Right renal pelvis (tissue), 4 donors: ENCODE results near the gene ZNF324B. TPM values are rescaled to one million over a fixed set of nuclear protein-coding genes. Genes with fewer than 3 reads are reported as not detected.
"Not testable (repeated sequence)": the region's sequence is repeated elsewhere in the genome, so short reads cannot be mapped to it uniquely, and the experiment has no call there.

Source experiments
- DNase-seq, 4 donors: peaks; one replicate each; pipeline ENCODE4 v3.0.0-alpha.2; 2013; ENCODE audit warnings: low read depth in 4 of 4, low spot score in 3 of 4, missing footprints in 1 of 4
- polyA plus RNA-seq, 4 donors: library from polyadenylated mRNA; unstranded; fragments of 120-200 nt; gene quantifications; one replicate each; pipeline ENCODE4 v1.2.1, GENCODE V29; 2013; ENCODE audit not compliant: insufficient read length in 4 of 4

The ZNF324B gene
- polyA plus RNA-seq, 4 donors: 4.7 to 6.2 (median 5.3) TPM

DNA sequence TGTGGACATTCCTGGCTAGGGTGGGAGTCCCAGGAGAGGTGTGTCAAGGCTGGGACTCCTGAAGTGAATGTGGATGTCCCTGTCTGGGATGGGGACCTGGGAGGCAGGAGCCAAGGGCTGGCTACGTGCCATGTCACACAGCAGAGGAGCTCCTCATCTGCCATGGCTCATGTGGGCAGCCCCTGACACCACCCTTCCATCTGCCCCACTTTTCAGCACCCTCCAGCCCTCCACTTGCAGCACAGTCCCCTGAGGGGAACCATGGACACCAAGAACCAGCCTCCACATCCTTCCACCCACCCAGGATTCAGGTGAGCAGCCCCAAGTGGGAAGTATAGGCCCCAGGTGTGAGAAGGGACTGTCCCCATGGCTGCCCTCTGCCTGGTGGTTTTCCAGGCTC, 26.4 kb downstream of the ZNF324B start:
- no peak for DNase-seq

DNA sequence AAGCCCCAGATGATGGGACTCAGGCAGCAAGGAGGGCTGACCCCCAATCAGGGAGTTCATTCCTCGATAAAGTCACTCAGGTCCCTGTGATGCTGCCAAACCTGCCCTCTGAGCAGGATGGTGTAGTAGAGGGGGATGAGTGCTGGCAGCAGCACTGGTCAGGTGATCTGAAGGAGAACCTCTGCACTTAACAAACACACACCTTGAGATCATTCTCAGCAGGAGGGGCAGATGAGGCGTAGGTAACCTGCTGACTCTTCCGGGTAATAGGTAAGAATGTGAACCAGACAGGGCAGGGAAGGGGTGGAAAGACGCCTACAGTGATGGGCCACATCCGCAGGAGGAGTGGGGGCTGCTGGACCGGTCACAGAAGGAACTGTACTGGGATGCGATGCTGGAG, 27.9 kb downstream of the ZNF324B start:
- no peak for DNase-seq

DNA sequence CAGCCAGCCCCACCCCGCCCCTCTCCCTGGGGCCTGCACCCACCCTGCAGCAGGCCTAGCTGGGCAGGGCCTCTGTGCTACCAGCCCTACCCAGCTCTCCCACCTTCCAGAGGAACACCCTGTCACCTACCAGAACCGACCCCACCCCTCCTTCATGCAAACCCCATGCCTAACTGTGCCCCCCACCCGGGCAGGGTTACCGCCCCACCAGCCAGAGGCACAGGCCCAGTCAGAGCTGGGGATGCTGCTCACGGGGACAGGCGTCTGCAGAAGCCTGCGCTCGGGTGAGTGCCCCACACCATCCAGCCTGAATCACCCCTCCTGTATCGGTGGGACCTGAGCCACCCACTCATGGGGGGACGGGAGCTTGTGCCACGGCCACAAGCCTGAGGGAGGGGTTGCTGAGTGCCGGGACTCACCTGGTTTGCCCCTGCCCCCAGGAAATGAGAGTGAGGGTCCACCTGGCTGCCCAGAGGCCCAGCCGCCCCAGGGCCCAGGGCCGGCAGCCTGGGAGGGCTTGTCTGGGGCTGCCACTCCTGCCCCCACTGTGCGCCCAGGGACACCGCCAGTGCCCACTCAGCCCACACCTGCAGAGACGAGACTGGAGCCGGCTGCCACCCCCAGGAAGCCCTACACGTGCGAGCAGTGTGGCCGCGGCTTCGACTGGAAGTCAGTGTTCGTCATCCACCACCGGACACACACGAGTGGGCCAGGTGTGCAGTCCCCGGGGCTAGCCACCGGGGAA, 28.5 kb downstream of the ZNF324B start:
- no peak for DNase-seq

DNA sequence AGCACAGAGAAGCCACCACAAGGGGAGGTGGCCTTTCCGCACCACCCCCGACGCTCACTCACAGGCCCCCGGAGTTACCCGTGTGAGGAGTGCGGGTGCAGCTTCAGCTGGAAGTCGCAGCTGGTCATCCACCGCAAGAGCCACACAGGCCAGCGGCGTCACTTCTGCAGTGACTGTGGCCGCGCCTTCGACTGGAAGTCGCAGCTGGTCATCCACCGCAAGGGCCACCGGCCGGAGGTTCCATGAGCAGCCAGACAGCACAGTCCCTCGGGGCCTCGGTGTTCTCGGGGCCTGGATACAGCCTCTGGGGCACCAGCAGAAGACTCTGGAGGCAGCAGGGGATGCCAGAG, 29.0 kb downstream of the ZNF324B start:
- DNase-seq: no peak

DNA sequence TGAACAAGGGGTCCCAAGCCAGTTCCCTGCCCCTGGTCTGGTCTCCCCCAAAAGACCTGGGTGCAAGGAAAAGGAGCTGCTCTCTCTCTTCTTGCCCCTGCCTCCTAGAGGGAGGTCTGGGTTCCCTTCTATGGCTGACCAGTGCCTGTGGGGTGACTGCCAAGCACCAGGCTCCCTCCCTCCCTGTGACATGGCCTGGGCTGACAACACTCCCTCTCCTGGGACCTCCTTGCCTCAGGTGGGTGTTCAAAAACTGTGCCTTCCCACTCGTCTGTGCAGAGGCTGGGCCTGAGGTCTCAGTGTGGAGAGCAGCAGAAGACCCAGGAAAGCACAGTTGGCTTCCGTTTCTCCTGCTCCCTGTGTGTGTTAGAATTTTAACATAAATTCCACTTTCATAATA, 29.4 kb downstream of the ZNF324B start:
- no peak for DNase-seq

DNA sequence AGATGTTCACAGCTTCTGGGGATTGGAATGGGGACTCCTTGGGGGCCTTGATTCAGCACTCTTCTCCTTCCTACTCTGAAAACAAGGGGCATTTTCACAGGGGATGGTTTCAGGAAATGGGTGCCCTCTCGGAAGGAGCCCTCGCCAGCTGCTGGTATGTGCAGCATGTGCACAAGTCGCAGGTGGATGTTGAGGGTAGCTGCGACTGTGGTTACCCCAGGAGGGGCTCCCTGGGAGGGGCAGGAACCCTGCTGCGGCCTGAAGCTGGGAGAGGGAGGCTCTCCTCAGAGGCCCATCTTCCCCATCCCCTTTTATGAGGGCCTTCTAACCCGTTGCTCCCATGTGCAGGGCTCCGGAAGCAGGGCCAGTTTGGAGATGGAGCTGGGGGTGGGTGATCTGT, 30.9 kb downstream of the ZNF324B start:
- no peak for DNase-seq

DNA sequence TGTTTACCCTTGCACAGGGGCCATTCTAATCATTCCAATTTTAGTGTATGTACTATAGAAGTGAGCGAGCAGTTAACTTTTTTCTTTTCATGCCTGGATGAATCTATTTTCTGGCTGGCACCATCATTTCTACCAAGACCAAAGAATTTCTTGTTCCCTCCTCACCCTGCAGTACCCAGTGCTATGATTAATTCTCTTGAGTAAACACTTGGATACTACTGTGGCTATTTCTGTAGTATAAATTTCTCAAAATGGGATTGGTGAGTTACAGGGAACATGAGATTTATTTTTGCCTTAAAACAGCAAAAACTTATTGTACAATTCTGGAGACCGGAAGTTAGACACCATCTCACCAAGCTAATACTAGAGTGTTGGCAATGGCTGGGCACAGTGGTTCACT, 32.4 kb downstream of the ZNF324B start:
- no peak for DNase-seq

DNA sequence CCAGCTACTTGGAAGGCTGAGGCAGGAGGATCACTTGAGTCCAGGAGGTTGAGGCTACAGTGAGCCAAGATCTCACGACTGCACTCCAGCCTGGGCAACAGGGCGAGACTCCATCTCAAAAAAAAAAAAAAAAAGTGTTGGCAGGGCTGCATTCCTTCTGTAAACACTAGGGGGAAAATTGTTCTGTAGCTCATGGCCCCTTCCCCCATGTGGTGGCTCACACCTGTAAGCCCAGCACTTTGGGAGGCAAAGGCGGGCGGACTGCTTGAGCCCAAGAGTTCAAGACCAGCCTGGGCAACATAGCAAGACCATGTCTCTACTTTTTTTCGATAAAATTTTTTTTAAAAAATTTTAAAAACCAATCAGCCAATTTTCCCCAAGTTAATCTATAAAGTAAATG, 32.9 kb downstream of the ZNF324B start:
- DNase-seq: not testable (repeated sequence)

DNA sequence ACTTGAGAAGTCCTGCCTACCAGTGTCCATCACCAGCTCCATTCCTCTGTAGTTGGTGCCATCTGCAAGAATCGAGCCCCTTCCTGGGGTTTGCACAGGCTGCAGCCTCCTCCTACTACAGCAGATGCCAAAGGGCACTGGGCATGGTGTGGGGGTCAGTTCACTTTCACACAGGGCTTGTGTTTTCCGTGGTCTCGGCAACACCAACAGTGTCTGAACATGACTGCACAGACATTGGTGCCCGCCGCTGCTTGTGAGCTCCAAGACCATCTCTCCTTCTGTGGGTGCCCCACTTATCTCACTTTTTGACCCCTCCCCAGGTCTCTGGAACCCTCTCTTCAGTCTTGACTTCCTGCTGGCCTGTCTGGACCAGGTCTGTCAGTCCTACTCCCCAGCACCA, 40.0 kb downstream of the ZNF324B start:
- DNase-seq: no peak

DNA sequence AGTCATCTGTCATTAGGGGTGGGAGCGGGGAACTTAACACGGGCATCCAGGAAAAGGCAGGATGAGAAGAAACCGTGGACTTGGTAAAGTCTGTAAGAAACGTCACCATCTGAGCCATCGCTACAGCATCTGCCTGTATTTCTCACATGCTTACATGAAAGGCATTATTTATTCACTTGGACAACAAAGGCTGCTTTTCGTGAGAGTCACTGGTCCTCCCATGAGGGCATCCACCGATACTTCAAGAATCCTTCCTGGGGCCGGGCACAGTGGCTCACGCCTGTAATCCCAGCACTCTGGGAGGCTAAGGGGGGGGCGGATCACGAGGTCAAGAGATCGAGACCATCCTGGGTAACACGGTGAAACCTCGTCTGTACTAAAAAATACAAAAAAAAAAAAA, 40.8 kb downstream of the ZNF324B start:
- DNase-seq: no peak

DNA sequence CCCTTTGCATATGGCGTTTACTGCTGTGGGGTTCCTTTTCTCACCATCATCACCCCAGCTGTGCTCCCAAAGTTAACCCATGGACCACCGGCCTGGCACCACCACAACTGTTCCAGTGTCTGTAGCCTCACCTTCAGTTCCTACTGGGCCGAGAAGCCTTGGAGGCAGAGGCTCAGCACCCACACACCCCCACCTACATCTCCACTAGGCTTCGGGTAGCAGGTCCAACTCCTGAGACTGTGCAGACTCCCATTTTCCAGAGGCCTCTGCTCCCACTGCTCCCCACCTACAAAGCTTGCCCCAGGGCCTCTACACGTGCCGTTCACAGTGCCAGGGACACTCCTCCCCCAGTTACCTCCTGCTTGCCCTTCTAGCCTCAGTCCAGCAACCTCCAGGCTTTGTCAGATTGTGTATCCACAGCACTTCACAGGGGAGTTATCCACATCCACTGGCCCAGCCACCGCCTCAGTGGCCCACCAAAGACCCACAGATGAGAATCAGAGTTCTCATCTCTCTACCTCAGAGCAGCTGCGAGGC, 46.3 kb downstream of the ZNF324B start:
- no peak for DNase-seq

DNA sequence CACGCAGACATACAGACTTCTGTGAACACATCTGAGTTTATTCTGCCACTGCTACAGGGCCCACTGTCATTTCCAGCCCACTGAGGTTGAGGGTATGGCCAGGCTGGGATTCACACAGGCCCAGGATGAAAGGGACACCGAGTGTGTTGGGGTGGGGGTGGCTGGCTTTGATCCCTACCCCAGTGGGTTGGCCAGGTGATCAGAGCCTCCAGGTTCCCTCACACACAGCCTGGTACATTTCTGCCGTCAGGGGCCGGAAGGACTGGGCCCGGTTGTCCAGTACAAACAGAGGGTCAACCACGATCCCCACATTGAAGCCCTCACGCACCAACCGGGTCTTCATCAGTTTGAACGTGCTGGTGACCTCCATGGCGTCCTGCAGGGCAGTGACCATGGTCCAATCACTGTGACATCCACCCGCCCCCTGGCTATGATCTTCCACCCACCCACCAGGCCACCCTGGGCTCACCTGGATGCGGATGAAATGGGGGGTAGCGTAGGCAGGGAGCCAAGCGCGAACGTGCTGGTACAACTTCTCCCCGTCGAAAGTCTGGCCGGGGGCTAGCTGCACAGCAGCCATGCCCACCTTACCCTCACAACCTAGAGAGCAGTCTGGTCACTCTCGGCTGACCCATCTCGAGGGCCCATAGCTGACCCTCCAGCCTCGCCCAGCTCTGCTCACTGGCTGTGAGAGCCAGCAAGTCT, 47.0 kb downstream of the ZNF324B start:
- DNase-seq: no peak

DNA sequence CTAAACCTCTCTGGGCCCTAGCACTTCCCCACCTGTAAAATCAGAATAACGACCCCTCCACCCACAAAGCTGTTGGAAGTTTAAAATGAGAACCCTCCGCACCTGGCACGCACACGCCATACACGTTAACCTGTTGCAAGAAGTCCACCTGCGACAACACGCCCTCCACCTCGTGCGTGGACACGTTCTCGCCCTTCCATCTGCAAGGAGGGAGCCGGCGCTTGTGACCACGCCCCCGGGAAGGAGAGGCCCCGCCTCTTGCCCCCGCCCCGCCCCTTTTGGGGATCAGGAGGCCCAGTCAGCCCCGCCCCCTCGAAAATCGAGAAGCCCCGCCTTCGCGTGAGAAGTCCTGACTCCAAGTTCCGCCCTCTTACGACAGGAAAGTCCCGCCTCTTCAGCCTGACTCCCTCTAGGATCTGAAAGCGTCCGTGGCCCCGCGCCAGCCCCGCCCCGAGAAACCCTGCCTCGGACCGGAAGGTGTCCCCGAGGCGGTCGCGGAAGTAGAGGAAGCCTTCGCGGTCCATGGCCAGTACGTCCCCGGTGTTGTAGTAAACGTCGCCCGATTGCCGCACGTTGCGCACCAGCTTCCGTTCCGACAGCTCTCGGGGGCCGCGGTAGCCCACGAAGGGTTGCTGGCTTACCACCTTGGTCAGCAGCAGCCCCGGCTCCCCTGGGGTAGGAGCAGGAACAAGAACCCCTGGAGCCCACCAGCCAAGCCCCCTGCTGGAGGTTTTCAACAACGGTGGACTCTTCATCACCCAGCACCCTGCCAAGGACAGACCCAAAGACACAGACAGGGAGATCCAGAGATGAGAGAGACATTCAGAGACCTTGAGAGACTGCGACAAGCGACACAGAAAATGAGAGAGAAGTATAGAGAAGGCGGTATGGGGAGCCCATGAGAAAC, 47.9 kb downstream of the ZNF324B start:
- peak; percentile 94 to 97 (median 95) for DNase-seq

DNA sequence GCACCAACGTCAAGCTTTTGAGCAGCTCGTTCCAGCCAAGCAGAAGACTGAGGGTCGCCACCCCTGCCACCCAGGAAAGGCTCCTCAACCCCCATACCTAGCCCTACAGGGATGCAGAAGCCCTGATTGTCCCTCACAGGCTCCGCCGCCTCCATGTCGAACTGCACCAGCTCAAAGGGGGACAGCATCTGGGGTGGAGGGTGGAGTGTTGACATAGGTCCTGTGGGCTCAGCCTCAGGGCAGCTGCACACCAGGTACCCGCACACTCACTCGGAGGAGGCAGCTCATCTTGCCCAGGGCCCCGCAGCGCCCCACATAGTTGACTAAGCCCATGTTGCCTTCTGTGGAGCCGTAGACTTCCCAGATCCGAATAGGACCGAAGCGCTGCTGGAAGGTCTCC, 48.8 kb downstream of the ZNF324B start:
- no peak for DNase-seq

Other genes starting within 250 kb of the ZNF324B start
- gene ZNF544, start 222.7 kb upstream of the ZNF324B start, polyA plus RNA-seq: 10 to 100 TPM; 29.7 to 37.0 (median 33.2) TPM
- gene ZNF8, start 172.7 kb upstream of the ZNF324B start, polyA plus RNA-seq: 1 to 10 TPM; 6.4 to 7.5 (median 7.0) TPM
- 10 to 100 TPM; 46.2 to 51.0 (median 49.4) TPM for gene ERVK3-1, start 146.2 kb upstream of the ZNF324B start, polyA plus RNA-seq
- 1 to 10 TPM; 3.4 to 3.8 (median 3.5) TPM for gene ZSCAN22, start 124.6 kb upstream of the ZNF324B start, polyA plus RNA-seq
- gene A1BG, start 98.1 kb upstream of the ZNF324B start, polyA plus RNA-seq: 1 to 10 TPM in 1 of 4 donors, under 1 TPM in 3; 0.39 to 2.7 (median 0.93) TPM
- 1 to 10 TPM; 3.3 to 5.7 (median 3.9) TPM for gene ZNF497, start 88.9 kb upstream of the ZNF324B start, polyA plus RNA-seq
- 1 to 10 TPM; 2.1 to 5.3 (median 2.8) TPM for gene ZNF837, start 70.6 kb upstream of the ZNF324B start, polyA plus RNA-seq
- 1,000 to 10,000 TPM in 1 of 4 donors, 100 to 1,000 TPM in 3; 816 to 1,178 (median 906) TPM for gene RPS5, start 64.4 kb upstream of the ZNF324B start, polyA plus RNA-seq
- under 1 TPM in 1 of 4 donors, not detected in 3; 0.10 TPM for gene RNF225, start 56.0 kb upstream of the ZNF324B start, polyA plus RNA-seq
- gene ZNF584, start 43.0 kb upstream of the ZNF324B start, polyA plus RNA-seq: 10 to 100 TPM; 12.3 to 14.6 (median 13.6) TPM
- 10 to 100 TPM; 11.9 to 16.2 (median 15.2) TPM for gene ZNF132, start 11.5 kb upstream of the ZNF324B start, polyA plus RNA-seq
- gene ZNF324, start 15.5 kb downstream of the ZNF324B start, polyA plus RNA-seq: 10 to 100 TPM in 2 of 4 donors, 1 to 10 TPM in 2; 8.6 to 11.4 (median 9.8) TPM
- 10 to 100 TPM; 14.4 to 19.0 (median 15.5) TPM for gene ZNF446, start 24.7 kb downstream of the ZNF324B start, polyA plus RNA-seq
- 10 to 100 TPM in 2 of 4 donors, 1 to 10 TPM in 2; 8.6 to 12.3 (median 10.2) TPM for gene SLC27A5, start 60.4 kb downstream of the ZNF324B start, polyA plus RNA-seq
- 10 to 100 TPM in 3 of 4 donors, 1 to 10 TPM in 1; 9.4 to 16.7 (median 11.4) TPM for gene ZBTB45, start 68.2 kb downstream of the ZNF324B start, polyA plus RNA-seq
- 100 to 1,000 TPM; 677 to 796 (median 712) TPM for gene TRIM28, start 92.4 kb downstream of the ZNF324B start, polyA plus RNA-seq
- 100 to 1,000 TPM; 113 to 135 (median 118) TPM for gene CHMP2A, start 103.5 kb downstream of the ZNF324B start, polyA plus RNA-seq
- 100 to 1,000 TPM in 2 of 4 donors, 10 to 100 TPM in 2; 86.2 to 101 (median 94.1) TPM for gene UBE2M, start 107.0 kb downstream of the ZNF324B start, polyA plus RNA-seq
- gene MZF1, start 121.7 kb downstream of the ZNF324B start, polyA plus RNA-seq: 10 to 100 TPM; 28.3 to 37.3 (median 32.0) TPM